HPDE6-E6E7 (cell line): ENCODE measurements around the gene P2RX4.
"Not testable (repeated sequence)": the region's sequence is repeated elsewhere in the genome, so short reads cannot be mapped to it uniquely, and the experiment has no call there.

ENCODE experiments used
- DNase-seq: peaks from one replicate; pipeline ENCODE4 v3.0.0; 2011; ENCODE audit warnings: missing footprints; ENCODE audit errors: extremely low spot score

P2RX4 gene

GRCh38 chr12:121219353-121219986, 9.5 kb downstream of the P2RX4 start:
- DNase-seq: no peak

GRCh38 chr12:121222847-121223246, 12.9 kb downstream of the P2RX4 start:
- DNase-seq: no peak

GRCh38 chr12:121223292-121224285, 13.7 kb downstream of the P2RX4 start:
- DNase-seq: no peak

- DNase-seq: no peak
These were observed 14.7 kb downstream of the P2RX4 start for GRCh38 chr12:121224591-121224990.

GRCh38 chr12:121226399-121226798, 16.5 kb downstream of the P2RX4 start:
- DNase-seq: no peak

- not testable (repeated sequence) for DNase-seq
These were observed 16.9 kb downstream of the P2RX4 start for GRCh38 chr12:121226871-121227270.

GRCh38 chr12:121227294-121227693, 17.4 kb downstream of the P2RX4 start:
- DNase-seq: peak; percentile 79

GRCh38 chr12:121228919-121229665, 19.2 kb downstream of the P2RX4 start:
- no peak for DNase-seq

- DNase-seq: peak; percentile 70
These were observed 20.1 kb downstream of the P2RX4 start for GRCh38 chr12:121229826-121230537.

GRCh38 chr12:121230538-121230907, 20.6 kb downstream of the P2RX4 start:
- DNase-seq: no peak

GRCh38 chr12:121232163-121232562, 22.2 kb downstream of the P2RX4 start:
- DNase-seq: no peak

- no peak for DNase-seq
These were observed 23.2 kb downstream of the P2RX4 start for GRCh38 chr12:121232977-121233627.

GRCh38 chr12:121233628-121234020, 23.7 kb downstream of the P2RX4 start:
- no peak for DNase-seq

- DNase-seq: no peak
These were observed 26.8 kb downstream of the P2RX4 start for GRCh38 chr12:121236776-121237175.

- no peak for DNase-seq
These were observed 27.5 kb downstream of the P2RX4 start for GRCh38 chr12:121237415-121237814.

GRCh38 chr12:121238086-121238485, 28.2 kb downstream of the P2RX4 start:
- DNase-seq: no peak

GRCh38 chr12:121238604-121239350, 28.8 kb downstream of the P2RX4 start:
- DNase-seq: no peak

- no peak for DNase-seq
These were observed 29.6 kb downstream of the P2RX4 start for GRCh38 chr12:121239351-121240061.

- DNase-seq: no peak
These were observed 30.1 kb downstream of the P2RX4 start for GRCh38 chr12:121240062-121240420.
